Stimulated activated naive CD8-positive, alpha-beta T cell treated with anti-CD3 and anti-CD28 coated beads, Interleukin-15, Interleukin-2, amounts not matched to agents 100 ng/mL and 50 ng/mL, for 24 hours (primary cell): ENCODE results near the gene SIGLEC8.

ENCODE experiments used
- H3K27ac Mint-ChIP-seq: one replicate; pipeline ENCODE4 v1.8.0; 2021; ENCODE audit warnings: mild to moderate bottlenecking, mixed read lengths
- H3K27me3 Mint-ChIP-seq: one replicate; pipeline ENCODE4 v1.8.0; 2021; ENCODE audit warnings: mixed read lengths
- H3K36me3 Mint-ChIP-seq: one replicate; pipeline ENCODE4 v1.8.0; 2021; ENCODE audit warnings: low read depth, mixed read lengths
- H3K4me1 Mint-ChIP-seq: one replicate; pipeline ENCODE4 v1.8.0; 2021; ENCODE audit warnings: low read depth, mixed read lengths
- H3K4me3 Mint-ChIP-seq: one replicate; pipeline ENCODE4 v1.8.0; 2021; ENCODE audit warnings: mild to moderate bottlenecking, mixed read lengths
- H3K9me3 Mint-ChIP-seq: one replicate; pipeline ENCODE4 v1.8.0; 2021; ENCODE audit warnings: mixed read lengths

Gene SIGLEC8

DNA sequence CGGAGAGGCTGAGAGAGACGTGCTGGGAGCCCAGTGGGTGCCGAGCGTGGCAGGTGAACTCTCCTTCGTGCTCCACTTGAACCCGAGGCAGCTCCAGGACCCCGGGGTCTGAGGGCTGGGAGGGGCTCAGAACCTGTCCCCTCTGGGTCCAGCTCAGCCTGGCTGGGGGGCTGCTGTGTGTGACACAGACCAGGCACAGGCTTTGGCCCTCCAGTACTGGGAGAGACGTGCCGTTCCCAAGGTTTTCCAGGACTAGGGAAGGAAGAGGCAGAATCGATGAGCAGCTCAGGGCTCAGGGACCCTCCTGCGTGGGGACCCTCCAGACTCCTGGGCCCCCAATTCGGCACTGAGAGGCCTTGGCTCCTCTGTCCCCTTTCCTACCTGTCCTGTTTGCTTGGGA, 43.1 kb downstream of the SIGLEC8 start:
- no peaks in the 10 kb centered on the region for H3K9me3 Mint-ChIP-seq
- H3K4me1 Mint-ChIP-seq = peaks cover 23% of the 10 kb centered on the region
- H3K27me3 Mint-ChIP-seq = peaks cover 6% of the 10 kb centered on the region
- no peak overlapping the region for H3K27ac Mint-ChIP-seq
- no peaks in the 10 kb centered on the region for H3K36me3 Mint-ChIP-seq
- H3K4me3 Mint-ChIP-seq = no peak overlapping the region

DNA sequence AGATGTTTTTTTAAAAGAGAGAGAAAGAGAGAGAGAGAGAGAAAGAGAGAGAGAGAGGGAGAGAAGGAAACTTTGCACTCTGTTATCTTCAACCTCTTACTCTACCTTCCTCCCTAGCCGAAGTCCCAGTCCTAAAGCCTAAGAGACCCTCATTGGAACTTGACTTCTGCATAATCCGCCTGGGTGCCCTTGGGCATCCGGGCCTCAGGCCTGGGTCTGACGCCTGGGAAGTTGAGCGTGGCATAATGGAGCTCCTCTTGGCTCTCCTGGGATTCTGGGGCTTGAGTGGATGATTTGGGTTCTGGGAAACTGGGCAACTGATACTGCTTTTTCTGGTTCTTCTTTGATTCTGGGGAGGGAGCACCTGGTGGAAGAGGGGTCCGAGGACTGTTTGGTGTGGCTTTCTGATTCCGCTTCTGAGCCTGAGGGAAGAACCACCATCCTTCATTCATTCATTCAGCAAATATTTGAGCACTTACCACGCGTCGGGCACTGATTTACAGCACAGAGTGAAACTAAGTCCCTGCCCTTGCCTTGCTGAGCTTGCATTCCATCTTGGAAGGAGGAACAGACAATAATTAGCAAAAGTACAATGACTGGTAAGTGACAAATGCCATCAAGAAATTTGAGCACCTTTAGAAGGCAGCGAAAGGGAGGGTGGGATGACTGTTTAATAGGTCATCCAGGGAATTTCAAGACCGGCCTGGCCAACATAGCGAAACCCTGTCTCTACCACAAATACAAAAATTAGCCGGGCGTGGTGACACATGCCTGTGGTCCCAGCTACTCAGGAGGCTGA, 47.1 kb downstream of the SIGLEC8 start:
- H3K27ac Mint-ChIP-seq = no peak overlapping the region
- peaks cover 14% of the 10 kb centered on the region for H3K4me1 Mint-ChIP-seq
- H3K27me3 Mint-ChIP-seq = peaks cover 3% of the 10 kb centered on the region
- H3K9me3 Mint-ChIP-seq = no peaks in the 10 kb centered on the region
- H3K4me3 Mint-ChIP-seq = no peak overlapping the region
- no peaks in the 10 kb centered on the region for H3K36me3 Mint-ChIP-seq

DNA sequence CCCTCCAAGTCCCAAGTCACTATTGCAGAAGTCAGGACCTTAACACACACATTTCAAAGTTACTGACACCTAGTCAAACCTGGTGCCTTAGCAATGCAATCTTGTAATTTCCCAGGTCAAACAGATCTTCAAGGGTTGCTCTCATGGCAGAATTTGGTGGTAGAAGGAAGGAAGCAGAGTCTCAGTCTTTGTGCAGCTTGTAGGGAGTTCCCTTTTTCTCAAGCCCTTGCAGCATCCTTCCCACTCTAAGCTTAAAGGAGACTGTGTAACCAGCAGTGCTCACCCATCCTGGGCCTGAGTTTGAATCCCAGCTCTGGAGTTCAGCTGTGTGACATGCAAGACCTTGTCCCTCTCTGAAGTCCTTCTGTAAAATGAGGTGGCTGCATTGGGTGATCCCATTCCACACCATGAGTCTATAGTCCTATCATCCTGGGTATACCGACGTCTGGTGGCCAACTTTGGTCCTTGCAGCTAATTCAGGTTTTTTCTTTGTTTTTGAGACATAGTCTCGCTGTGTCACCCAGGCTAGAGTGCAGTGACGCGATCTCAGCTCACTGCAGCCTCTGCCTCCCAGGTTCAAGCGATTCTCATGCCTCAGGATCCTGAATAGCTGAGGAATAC, 50.6 kb downstream of the SIGLEC8 start:
- peaks cover 4% of the 10 kb centered on the region for H3K9me3 Mint-ChIP-seq
- H3K36me3 Mint-ChIP-seq = peaks cover 9% of the 10 kb centered on the region
- H3K4me3 Mint-ChIP-seq = no peak overlapping the region
- peaks cover 3% of the 10 kb centered on the region for H3K27me3 Mint-ChIP-seq
- H3K27ac Mint-ChIP-seq = no peak overlapping the region
- H3K4me1 Mint-ChIP-seq = peaks cover 14% of the 10 kb centered on the region

GRCh38 chr19:51402117-51402516, 56.1 kb downstream of the SIGLEC8 start:
- Mint-ChIP-seq H3K27ac (no peak overlapping the region), H3K27me3 (no peaks in the 10 kb centered on the region), H3K4me1 (peaks cover 28% of the 10 kb centered on the region), H3K36me3 (peaks cover 18% of the 10 kb centered on the region), H3K9me3 (peaks cover 11% of the 10 kb centered on the region), H3K4me3 (no peak overlapping the region)
